ENCODE results near the gene PSG11.
"Not testable (repeated sequence)": the region's sequence is repeated elsewhere in the genome, so short reads cannot be mapped to it uniquely, and the experiment has no call there.

GRCh38 chr19:43022098-43022497, 4.2 kb downstream of the PSG11 start:
- TF ChIP-seq, protein P1, sequence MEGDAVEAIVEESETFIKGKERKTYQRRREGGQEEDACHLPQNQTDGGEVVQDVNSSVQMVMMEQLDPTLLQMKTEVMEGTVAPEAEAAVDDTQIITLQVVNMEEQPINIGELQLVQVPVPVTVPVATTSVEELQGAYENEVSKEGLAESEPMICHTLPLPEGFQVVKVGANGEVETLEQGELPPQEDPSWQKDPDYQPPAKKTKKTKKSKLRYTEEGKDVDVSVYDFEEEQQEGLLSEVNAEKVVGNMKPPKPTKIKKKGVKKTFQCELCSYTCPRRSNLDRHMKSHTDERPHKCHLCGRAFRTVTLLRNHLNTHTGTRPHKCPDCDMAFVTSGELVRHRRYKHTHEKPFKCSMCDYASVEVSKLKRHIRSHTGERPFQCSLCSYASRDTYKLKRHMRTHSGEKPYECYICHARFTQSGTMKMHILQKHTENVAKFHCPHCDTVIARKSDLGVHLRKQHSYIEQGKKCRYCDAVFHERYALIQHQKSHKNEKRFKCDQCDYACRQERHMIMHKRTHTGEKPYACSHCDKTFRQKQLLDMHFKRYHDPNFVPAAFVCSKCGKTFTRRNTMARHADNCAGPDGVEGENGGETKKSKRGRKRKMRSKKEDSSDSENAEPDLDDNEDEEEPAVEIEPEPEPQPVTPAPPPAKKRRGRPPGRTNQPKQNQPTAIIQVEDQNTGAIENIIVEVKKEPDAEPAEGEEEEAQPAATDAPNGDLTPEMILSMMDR (conservative IDR thresholded peaks at IDR 0.05), result not testable (repeated sequence)
- TF ChIP-seq EZH2 (IDR thresholded peaks at IDR 0.05; ENCODE audit: low read depth), result not testable (repeated sequence)
